Glutamatergic neuron (in vitro differentiated cells): ENCODE data around the gene LHX6. TPM values are rescaled to one million over a fixed set of nuclear protein-coding genes. Genes with fewer than 3 reads are reported as not detected.

ENCODE experiments used
- DNase-seq: peaks from one replicate; pipeline ENCODE4 v3.0.0; 2022
- H3K27ac Mint-ChIP-seq: one replicate; pipeline ENCODE4 v1.8.0; 2020; ENCODE audit warnings: mild to moderate bottlenecking, mixed read lengths, inconsistent platforms; ENCODE audit not compliant: unreplicated experiment
- H3K27me3 Mint-ChIP-seq: one replicate; pipeline ENCODE4 v1.8.0; 2020; ENCODE audit warnings: mild to moderate bottlenecking, moderate library complexity, mixed read lengths, inconsistent platforms; ENCODE audit not compliant: unreplicated experiment
- H3K36me3 Mint-ChIP-seq: one replicate; pipeline ENCODE4 v1.8.0; 2020; ENCODE audit warnings: mild to moderate bottlenecking, mixed read lengths, inconsistent platforms; ENCODE audit not compliant: unreplicated experiment
- H3K4me1 Mint-ChIP-seq: one replicate; pipeline ENCODE4 v1.8.0; 2020; ENCODE audit warnings: mild to moderate bottlenecking, low read depth, mixed read lengths, inconsistent platforms; ENCODE audit not compliant: unreplicated experiment
- H3K4me3 Mint-ChIP-seq: one replicate; pipeline ENCODE4 v1.8.0; 2020; ENCODE audit warnings: mild to moderate bottlenecking, mixed read lengths, inconsistent platforms; ENCODE audit not compliant: unreplicated experiment
- H3K9me3 Mint-ChIP-seq: one replicate; pipeline ENCODE4 v1.8.0; 2020; ENCODE audit warnings: mild to moderate bottlenecking, moderate library complexity, mixed read lengths, inconsistent platforms; ENCODE audit not compliant: unreplicated experiment
- CTCF ChIP-seq: fragments of 200-600 bp; sonication (generic); IDR thresholded peaks from one replicate; pipeline ENCODE4 v1.5.0; 2021; ENCODE audit not compliant: partially characterized antibody, unreplicated experiment
- total RNA-seq: library from RNA; stranded (reverse); fragmentation: NEBNext Ultra II Directional; extraction: Animal tissue kit (Norgen Biotek cat#: 25700); gene quantifications from one replicate; pipeline ENCODE4 v1.2.1, GENCODE V29; 2021; ENCODE audit not compliant: unreplicated experiment

LHX6 gene
- total RNA-seq, 1 donor from 2014 or later = 2.8 TPM

GRCh38 chr9:122217640-122218039 is 11.1 kb downstream of the LHX6 start:
- no peak for DNase-seq
- TF ChIP-seq CTCF = no peak
- H3K27ac Mint-ChIP-seq = no peak overlapping the region
- no peak overlapping the region for H3K4me3 Mint-ChIP-seq
- peaks cover 18% of the 10 kb centered on the region for H3K4me1 Mint-ChIP-seq
- peaks cover 47% of the 10 kb centered on the region for H3K27me3 Mint-ChIP-seq
- H3K9me3 Mint-ChIP-seq = peaks cover 18% of the 10 kb centered on the region
- H3K36me3 Mint-ChIP-seq = peaks cover 10% of the 10 kb centered on the region

GRCh38 chr9:122216798-122217418 is 11.8 kb downstream of the LHX6 start:
- TF ChIP-seq CTCF = no peak
- Mint-ChIP-seq H3K9me3 (peaks cover 17% of the 10 kb centered on the region), H3K4me3 (no peak overlapping the region), H3K27me3 (peaks cover 42% of the 10 kb centered on the region), H3K27ac (no peak overlapping the region), H3K4me1 (peaks cover 18% of the 10 kb centered on the region), H3K36me3 (peaks cover 10% of the 10 kb centered on the region)
- no peak for DNase-seq

- Mint-ChIP-seq H3K4me3 (no peak overlapping the region), H3K27me3 (peaks cover 42% of the 10 kb centered on the region), H3K36me3 (peaks cover 10% of the 10 kb centered on the region), H3K9me3 (peaks cover 17% of the 10 kb centered on the region), H3K27ac (no peak overlapping the region), H3K4me1 (peaks cover 18% of the 10 kb centered on the region)
- no peak for DNase-seq
- no peak for TF ChIP-seq CTCF
These were observed 12.5 kb downstream of the LHX6 start for GRCh38 chr9:122216138-122216797.

- H3K27me3 Mint-ChIP-seq = peaks cover 41% of the 10 kb centered on the region
These were observed 13.1 kb downstream of the LHX6 start for GRCh38 chr9:122215663-122216062.

More at GRCh38 chr9:122215663-122216062, 13.1 kb downstream of the LHX6 start:
- Mint-ChIP-seq H3K4me3 (no peak overlapping the region), H3K27ac (no peak overlapping the region), H3K4me1 (peaks cover 18% of the 10 kb centered on the region), H3K36me3 (peaks cover 10% of the 10 kb centered on the region), H3K9me3 (peaks cover 17% of the 10 kb centered on the region)
- no peak for DNase-seq
- TF ChIP-seq CTCF = no peak
